HPDE6-E6E7 (cell line): ENCODE results near the gene ICOS.
"Not testable (repeated sequence)": the region's sequence is repeated elsewhere in the genome, so short reads cannot be mapped to it uniquely, and the experiment has no call there.

ENCODE experiments used
- DNase-seq: peaks from one replicate; pipeline ENCODE4 v3.0.0; 2011; ENCODE audit warnings: missing footprints; ENCODE audit errors: extremely low spot score

ICOS gene

DNA sequence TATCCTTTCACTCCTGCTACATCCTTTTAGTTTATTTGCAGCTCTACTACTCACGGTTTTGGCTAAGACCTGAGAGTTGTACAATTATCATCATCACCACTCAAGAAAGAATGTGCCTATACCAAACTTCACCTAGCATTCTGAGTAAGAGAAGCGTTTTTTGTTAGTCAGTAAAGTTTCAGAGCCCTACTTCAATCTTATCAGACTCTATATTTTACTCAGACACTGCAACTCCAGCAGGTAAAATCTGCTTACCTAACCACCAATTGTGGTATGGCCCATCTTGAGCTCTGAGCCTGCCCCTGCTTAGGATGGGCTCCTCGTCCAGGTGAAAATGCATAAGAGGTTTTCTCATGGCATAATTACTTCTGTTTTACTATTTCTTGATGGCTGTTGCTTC lies 37.1 kb downstream of the ICOS start:
- DNase-seq = no peak

DNA sequence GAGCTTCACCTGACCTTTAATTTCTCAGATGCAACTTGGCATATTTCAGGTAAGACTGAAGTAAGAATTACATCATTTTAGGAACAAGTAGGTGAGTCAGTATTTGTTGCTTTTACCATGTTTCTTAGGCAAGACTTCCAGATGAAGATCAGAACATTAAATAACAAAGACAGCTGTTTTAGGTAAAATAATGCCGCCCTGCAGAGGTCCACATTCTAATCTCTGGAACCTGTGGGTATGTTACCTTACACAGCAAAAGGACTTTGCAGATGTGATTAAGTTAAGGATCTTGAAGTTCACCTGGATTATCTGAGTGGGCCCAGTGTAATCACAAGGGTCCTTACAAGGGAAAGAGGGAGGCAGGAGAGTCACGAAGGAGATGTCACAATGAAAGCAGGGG lies 39.3 kb downstream of the ICOS start:
- DNase-seq = no peak

DNA sequence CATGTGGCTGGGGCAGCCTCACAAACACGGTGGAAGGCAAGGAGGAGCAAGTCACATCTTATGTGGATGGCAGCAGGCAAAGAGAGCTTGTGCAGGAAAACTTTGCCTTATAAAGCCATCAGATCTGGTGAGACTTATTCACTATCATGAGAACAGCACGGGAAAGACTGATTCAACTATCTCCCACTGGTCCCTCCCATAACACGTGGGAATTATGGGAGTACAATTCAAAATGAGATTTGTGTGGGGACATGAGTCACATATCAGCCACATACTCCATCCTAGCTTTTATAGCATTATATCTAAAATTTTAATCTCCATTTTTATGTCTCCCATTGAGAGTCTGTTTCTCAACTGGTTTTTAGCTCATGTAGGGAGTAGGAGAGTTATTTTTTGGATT lies 45.7 kb downstream of the ICOS start:
- DNase-seq = no peak

DNA sequence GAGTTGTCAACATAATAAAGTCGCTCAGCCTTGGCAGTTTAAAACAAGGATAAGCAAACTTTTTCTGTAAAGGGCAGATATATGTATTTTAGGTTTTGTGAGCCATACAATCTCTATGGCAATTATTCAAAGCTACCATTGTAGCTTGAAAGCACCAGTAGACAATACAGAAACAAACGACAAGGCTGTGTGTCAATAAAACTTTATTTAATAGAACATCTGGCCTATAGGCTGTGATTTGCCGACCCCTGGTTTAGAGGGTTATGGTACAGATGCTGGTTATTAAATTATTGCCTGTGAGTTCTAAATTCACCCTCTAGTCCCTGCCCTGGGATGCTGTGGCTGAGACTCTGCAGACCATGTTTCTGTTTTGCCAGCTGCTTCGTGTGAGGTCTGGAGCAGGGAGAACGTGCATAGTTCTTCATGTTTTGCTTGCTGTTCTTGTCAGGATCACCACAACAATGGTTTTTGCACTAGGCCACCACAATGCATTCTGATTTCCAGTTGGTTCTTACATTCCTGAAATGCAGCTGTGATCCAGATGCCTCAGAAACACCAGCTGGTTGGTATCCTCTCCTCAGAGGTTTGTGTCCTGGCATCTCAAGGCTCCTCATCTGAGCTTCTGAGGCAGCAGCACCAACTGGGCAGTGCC lies 46.6 kb downstream of the ICOS start:
- DNase-seq = no peak

DNA sequence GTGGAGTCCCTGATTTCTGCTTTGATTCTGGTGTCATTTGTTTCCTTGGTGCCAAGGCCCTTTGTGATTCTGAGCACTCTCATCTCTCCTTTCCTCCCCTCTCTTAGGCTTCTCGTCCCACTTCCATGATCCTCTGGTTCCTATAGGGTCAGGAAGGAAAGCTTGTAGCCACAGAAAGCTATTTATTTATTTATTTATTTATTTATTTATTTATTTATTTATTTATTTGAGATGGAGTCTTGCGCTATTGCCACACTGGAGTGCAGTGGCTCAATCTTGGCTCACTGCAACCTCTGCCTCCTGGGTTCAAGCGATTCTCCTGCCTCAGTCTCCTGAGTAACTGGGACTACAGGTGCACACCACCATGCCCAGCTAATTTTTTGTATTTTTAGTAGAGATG lies 49.4 kb downstream of the ICOS start:
- not testable (repeated sequence) for DNase-seq

DNA sequence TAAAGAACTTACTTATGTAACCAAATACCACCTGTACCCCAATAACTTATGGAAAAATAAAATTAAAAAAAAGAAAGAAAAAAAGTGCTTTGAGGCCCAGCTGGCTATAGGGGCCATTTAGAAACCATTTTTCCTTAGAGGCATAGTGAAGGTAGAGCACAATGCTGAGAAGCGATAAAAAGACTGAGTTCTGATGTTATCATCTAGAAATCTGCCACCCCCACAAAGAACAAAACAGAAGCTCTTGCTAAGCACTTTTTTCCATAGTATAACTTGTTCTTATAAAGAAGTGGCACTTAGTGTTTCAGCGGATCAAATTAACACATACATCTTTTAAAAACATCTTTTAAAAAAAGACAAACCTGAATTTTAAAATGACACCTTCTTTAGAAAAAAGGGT lies 51.4 kb downstream of the ICOS start:
- DNase-seq = no peak

DNA sequence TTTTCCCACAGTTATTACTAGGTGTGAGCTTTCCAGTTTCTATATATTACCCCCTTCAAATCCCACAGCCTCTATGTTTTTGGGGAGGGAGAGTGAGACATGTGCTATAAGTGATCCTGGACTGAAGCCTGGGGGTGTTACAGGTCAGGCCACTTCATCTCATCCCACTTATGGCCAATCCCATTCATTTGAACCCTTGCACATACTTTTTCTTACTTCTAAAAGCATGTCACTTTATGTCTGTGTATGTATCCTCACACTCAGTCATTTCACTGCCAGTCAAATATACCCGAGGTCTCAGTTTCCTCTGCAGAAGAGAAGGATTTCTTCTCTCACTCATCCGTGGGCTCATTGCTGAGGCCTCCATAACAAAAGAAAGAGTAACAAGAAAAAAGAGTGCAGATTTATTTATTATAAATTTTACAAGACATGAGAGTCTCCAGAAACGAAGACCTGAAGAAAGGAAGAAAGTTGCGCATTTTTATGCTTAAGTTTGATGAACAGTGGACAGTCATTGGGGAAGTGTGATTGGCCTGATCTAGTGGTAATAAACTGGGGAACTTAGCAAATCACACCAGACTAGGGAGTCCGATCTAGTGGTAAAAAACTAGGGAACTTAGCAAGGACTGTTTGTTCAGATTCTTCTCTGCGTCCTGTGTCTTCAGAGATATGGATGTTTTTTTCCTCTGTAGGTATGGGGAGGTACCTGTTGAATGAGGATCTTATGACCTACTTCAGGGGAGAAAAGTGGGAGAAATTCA lies 52.1 kb downstream of the ICOS start:
- DNase-seq = no peak

DNA sequence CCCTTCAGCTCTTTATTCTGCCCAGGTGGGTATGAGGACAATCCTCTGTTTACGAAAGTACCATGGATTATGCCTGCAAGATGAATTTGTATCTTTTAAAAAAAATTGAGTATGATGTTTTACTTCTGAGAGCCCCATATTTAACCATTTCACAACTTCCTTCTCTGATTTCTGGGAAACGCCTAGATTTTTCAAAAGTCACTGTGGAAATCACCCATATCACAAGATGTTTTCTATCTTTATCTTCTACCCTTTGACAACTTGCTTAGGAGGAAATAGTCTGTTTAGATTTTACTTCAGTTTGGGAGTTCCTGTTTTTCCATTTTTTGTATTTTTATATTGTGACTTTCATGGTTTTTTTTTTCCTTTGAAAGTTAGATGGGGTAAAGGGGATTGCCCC lies 53.0 kb downstream of the ICOS start:
- no peak for DNase-seq

DNA sequence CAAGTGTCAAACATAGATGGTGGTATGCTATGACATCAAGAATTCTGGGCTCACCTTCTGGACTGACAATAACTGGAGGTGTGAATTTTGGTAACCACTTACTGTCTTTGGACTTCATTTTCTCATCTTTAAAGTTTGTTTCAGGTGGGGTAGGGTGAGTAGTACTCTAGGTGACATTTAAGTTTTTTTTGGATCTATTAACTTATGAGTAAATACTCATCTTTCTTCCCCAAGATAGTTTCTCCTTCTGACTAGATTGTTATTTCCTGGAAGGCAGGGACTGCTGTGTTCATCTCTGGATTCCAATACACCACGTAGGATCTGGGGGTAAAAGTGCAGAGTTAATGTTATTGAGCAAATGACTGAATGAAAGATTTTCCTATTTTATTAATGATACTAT lies 55.9 kb downstream of the ICOS start:
- no peak for DNase-seq

DNA sequence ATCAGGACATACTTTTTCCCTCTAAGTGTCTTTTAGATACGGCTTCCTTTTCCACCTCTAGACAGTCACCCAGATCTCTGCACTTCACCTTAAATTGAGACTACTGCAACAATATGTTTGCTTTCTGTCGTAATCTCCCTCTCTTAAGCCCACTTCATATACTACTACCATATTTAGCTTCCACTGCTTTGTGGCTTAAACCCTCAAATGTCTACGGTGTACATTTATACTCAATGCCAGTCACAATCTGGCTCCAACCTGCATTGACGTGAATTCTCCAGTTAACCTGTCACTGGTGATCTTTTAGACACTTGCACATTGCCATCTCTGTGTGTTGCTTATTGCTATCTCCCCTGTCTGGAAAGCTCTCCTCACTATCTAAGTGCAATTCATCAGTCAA lies 56.4 kb downstream of the ICOS start:
- DNase-seq = no peak

DNA sequence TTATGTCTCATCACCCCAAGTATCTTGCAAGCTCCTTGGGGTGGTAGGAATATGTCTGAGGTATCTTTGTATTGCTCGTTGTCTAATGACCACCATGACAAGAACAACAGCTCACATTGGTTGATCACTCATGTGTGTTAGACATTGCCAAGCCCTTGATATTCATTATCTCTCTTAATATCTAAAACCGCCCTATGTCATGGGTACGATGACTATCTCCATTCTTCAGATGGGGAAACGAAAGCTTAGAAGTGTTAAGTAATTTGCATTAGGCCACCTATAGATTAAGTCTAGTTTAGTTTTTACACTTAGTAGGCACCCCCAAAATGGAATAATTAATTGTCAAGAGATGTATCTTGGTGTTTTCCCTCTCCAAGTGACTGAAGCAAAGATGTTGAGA lies 57.0 kb downstream of the ICOS start:
- DNase-seq = no peak

DNA sequence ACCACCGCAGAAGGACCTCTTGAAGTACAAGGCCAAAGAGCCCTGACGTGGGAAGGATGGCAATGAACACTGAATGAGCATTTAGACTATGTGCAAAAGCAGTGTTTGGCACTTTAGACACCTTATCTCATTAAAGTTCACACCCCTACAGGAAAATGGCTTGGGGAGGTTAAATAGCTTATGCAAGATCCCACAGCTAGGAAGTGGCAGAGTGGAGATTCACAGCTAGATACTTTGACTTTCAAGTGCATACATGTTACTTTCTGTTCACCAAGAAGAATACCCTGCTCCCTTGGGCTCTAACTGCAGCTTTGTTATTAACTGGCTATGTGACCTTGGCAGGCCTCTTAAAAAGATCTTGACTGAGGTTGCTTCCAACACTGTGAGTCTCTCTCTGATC lies 58.2 kb downstream of the ICOS start:
- DNase-seq = no peak

DNA sequence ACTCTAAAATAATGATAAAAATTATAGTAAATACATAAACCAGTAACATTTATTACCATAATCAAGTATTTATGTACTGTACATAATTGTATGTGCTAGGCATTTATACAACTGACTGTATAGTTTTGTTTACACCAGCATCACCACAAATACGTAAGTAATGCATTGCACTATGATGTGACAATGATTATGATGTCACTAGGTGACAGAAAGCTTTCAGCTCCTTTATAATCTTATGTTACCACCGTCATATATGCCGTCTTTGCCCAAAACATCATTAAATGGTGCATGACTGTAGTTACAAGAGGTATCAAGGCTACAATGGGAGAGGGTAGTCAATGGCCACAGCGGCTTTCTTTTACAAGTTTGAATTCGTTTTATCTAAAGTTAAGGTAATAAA lies 60.1 kb downstream of the ICOS start:
- no peak for DNase-seq

DNA sequence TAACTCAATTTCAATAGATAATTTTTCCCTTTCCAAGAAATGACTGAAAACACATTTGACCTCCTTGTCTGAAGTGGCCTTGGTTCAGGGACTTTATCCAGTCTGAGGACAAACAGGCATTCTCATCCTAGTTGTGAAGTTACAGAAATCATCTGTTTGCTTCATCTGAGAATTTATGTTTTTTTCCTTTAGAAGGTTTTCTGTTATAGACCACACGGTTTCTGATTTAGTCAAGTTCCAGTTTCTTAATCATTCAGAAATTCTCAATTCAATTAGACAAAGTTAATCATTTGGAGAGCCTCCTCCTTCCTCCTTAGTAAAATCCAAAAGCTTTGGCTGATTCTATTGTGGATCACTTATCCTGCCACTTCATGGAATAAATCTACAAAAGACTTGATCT lies 60.9 kb downstream of the ICOS start:
- no peak for DNase-seq

DNA sequence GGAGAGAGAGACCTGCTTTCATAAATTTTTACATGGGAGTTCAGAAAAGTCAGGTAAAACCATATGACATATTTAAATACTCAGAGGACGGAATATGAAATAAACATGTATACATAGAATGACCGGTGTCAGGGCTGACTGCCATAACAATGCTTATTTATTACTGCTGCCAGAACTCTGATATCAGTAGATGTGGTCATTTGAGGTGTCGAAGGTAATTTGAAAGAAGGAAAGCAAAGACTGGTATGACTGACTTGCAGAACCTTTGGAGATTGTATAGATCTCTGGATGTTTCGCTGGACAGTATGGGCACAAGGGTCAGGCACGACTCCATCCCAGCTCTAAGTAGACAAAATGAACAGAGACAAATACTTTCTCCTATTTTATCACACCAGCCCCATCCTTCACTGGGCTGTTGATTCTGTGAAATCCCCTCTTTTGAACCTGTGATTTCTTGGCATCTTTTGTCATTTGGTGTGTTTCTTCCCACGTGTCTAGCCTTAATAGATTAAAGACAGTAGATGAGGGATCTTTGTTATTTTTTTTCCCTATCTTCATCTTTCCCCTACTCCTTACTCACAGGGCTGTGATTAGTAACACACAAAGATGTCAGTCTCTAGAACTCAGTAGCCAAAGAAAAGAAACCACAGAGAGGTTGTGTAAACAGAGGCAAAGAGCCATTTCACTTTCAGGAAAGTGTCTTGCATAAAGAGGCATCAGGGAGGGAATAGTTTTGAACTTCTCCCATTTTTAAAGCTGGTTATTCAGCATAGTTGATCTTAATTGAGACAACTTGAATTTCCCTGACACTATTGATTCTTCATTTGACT lies 61.6 kb downstream of the ICOS start:
- DNase-seq = no peak

DNA sequence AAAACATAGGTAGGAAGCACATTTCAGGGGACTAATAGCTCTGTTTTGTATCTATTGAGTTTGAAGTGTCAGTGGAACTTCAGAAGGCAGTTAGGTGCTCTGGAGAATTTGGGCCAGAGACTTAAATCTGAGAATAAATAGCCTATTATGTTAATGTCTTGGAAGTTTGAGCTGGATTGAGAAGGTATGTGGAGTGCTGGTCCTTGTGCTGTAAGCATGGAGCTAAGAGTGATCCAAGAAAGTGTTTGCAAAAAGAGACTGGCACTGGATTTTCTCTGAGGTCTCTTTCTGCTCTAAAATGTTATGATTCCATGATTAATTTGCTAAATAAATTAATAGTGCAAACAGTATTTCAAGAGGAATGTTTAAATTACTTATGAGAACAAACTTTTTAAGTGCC lies 63.3 kb downstream of the ICOS start:
- no peak for DNase-seq

DNA sequence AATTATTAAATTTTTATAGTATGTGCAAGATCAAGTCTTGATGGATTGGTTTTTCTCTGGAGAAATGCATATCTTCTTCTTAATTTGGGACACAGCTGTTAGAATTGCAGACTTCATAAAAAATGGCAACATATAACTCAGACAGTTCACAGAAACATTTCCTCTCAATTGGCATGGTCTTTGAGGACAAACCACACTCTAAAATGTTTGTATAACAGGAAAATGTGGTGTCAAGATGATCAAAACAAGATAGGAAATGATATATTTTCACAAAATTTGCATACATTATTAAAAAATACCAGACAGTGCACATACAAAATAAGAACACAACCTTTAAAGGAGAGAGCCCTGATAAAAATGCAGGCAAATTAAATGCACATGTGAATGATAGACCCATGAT lies 63.9 kb downstream of the ICOS start:
- DNase-seq = no peak

DNA sequence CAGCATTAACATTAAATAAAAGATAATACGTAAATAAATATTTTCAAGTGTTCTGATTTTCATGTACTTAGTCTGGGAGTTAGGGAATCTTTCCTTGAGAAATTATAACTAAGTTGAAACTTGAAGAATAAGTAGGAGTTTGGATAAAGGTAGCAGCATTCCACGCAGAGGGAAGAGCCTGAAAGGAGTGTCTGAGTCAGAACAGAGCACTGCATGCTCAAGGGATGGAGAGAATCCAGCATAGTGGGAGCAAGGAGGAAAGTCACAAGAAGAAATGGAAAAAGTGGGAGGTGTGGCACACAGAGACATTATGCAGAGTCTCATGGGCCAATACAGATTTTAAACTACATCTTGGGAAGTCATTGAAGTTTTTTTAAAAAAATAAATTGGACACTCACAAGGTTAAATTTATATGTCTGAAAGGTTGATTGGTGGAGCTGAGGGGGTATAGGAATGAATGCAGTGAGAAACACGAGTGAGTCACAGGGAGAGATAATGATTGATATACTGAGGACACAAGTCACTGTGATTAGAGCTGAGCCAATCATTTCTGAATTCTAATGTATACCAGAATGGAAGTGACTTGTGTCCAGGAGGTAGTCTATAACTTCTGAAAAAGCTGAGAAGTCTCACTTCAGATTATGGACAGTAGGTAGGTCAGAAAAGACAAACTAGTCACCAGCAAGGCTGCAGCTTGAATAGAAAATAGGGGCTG lies 66.9 kb downstream of the ICOS start:
- DNase-seq = no peak

DNA sequence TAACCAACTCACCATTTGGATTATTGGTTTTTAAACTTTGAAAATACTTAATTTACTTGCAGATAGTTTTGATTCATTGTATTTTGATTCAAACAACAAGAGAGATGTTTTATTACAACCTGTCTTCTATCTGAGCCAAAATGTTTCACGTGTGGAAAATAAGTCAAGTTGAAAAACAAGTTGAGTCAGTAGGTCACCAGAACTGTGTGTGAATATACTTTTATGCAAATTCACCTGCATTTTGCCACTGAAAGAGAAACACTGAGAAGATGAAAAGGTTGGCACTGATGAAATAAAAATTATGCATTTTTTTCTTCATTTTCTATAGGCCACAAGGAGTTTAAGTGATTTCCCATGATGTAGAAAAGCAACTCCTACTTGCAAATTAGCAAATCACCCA lies 68.3 kb downstream of the ICOS start:
- DNase-seq = no peak

DNA sequence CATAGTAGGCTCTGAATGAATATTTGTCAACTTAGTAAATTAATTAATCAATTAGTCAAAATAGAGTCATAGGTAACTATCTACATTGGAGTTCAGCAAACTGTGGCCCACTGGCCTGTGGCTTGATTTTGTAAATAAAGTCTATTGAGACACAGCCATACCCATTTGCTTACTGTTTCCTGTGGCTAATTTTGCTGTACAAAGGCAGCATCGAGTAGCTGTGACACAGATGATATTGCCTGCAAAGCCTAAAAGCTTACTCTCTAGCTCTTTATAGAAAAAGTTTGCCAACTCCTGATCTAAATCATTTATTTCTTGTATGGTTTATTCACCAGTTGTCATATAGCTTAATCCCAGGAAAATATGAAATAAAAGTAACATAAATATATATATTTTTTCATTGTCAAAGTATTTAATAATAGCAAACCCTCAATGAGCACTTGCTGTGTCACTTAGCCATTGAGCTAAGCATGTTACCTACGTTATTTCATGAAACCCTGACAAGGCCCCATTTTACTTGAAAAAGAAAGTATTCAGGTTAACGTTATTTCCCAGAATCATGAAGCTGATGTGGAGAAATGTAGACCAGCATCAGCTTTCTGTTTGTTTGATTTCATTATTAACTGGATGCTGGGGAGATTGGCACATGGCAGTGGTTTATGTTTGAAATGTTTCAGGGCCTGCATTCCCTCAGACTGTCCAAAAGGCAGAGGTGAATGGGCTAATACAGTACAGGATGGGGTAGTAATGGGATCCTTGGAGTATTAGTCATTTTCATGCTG lies 69.6 kb downstream of the ICOS start:
- no peak for DNase-seq

DNA sequence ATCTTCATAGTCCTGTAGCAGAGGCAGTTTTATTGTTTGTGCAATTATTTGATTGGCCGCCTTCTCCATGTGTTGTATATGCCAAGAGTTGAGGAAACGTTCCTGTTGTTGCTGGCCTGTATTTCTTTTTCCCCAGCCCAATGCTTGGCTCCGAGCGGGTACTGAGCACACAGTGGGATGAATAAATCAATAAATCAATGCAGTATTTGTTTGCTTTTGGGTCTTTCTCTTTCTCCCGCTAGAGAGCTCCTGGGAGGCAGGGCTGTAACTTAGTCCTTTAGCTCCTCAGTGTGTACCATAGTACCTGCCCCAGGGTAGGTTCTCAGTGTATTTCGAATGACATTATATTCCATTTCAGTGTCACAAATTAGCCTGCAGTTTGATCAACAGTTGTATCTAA lies 71.8 kb downstream of the ICOS start:
- DNase-seq = no peak
